Glomerular visceral epithelial cell (primary cell): Measurements from ENCODE around the gene SUGCT.
"Not testable (repeated sequence)": the region's sequence is repeated elsewhere in the genome, so short reads cannot be mapped to it uniquely, and the experiment has no call there.

ENCODE experiments used
- DNase-seq: peaks from one replicate; pipeline ENCODE4 v3.0.0-alpha.2; 2016; ENCODE audit errors: extremely low spot score

The SUGCT gene

DNA sequence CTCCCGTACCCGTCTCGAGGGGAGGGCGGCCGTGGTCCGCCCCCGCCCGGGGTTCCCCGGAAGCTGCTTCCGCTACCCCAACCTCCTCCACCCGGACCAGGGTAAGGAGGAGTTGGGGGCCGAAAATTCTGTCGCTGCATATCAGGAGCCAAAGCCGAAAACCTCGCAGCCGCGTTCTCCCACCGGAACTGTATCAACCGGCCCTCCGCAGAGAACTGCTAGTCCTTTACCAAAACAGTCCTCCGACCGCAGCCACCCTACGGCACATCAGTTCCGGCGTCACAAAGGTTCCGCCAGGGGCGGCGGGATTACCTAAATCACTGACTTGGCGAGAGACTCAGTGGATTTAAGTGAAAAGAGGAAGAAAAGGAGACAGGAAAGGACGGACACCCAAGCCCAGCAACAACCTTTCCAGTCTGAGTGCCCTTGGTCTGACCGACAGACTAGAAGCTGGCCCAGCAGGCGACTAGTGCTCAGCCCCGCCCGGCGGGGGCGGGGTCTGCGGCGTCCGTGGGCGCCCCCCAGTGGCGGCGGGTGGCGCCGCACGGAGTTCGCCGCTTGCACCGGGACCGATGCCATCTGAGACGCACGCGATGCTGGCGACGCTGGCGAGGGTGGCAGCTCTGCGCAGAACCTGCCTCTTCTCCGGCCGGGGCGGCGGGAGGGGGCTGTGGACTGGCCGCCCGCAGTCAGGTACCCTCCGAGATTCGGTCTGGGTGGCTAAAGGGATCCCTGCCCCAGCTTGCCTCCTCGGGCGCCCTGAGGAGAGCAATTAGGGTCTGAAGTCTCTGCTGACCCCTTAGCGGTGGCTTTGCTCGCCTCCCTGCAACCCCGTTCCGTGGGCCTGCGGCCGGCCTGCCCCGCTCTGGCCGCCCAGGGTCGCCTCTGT is at the start of gene SUGCT, which contains the start of gene MPLKIP:
Gene SUGCT, plus strand, starts transcription at position 578 of the 889 bp plus-strand sequence.
Gene MPLKIP, minus strand, starts transcription at position 195 of the 889 bp plus-strand sequence. Its CDS starts 55 bp downstream, at position 140.
- peak; percentile 86 for DNase-seq

DNA sequence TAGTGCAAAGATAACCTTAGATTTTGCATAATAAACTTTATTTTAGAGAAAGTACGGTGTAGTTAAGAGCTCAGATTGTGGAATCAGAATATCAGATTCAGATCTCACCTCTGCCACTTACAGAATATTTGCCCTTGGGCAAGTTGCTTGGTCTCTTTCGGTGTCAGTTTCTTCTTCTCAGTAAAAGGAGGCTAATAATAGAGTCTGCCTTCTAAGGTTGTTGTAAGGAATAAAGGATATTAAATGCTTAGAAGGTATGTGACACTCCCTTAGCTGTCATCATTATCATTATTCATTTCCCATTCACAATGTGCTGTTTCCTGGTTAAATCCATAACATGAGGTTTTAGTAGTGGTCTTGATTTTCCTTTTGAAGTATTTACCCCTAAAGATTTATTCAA is 42.6 kb upstream of the SUGCT start:
- DNase-seq, result no peak

DNA sequence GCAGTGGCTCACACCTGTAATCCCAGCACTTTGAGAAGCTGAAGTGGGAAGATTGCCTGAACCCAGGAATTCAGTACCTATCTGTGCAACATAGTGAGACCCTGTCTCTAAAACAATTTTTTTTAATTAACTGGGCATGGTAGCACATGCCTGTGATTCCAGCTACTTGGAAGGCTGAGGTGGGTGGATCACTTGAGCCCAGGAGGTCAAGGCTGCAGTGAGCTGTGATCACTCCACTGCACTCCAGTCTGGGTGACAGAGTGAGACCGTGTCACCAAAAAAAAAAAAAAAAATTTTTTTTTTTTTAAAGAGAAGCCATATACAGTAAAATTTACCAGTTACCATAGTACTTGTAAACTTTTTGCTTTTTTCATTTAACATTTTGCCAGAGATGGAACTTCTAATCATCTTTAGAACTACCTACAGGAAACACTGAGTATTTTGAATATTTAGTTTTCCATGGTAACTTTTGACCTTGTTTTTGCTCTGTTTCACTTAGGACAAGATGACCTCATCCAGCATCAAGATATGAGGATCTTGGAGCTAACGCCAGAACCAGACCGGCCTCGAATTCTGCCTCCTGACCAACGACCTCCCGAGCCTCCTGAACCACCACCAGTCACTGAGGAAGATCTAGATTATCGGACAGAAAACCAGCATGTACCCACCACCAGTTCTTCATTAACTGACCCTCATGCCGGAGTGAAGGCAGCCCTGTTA is 41.0 kb upstream of the SUGCT start:
- DNase-seq, result no peak

DNA sequence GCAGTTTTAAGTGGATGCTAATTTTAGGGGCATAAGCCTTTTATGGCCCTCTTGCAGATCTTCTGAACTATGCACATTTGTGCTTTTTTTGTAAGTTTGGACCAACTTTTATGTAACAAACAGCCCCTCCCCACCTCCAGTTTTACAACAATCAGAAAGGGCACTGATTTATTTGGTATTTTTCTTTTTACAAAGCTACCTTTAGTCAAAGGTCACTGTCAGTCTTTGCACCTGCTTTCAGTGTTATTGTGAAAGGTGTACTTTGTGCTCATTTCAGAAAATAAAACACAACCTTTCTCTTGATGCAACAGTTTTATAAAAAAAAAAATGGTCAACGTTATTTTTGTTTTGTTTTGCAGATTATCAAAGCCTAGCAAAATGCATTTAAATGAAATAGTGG is 39.6 kb upstream of the SUGCT start:
- DNase-seq, result no peak

GRCh38 chr7:40095695-40096327 is 39.0 kb upstream of the SUGCT start:
- no peak for DNase-seq

GRCh38 chr7:40097728-40098127 is 37.1 kb upstream of the SUGCT start:
- DNase-seq, result no peak

DNA sequence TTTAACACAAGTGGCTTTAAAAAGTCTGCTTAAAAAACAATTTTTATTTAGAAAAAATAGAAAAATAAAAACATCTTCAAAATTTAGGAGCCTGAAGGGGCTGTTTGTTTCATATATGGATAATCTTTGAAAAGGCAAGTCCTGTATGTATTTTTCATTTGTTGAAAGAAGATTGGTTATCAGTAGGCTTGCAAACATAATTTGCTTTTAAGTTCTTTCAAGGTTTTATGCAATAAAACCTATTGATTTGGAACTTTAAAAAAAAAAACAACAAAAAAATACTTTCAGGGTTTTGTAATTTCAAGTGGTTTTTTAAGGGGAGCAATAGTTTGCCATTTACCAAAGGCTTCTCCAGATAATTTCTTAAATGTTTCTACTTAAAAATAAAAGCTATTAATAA is 36.0 kb upstream of the SUGCT start:
- no peak for DNase-seq

DNA sequence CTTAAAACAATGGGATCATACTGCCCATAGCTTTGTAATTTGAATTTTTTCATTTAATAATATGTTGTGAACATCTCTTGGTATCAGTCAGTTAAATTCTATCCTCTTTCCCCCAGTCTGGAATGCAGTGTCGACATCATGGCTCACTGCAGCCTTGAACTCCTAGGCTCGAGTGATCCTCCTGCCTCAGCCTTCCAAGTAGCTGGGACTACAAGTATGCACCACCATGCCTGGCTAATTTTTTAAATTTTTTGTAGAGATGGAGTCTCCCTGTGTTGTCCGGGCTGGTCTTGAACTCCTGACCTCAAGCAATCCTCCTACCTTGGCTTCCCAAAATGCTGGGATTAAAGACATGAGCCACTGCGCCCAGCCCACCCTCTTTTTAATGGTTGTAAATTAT is 35.0 kb upstream of the SUGCT start:
- DNase-seq, result no peak

GRCh38 chr7:40101201-40101600 is 33.6 kb upstream of the SUGCT start:
- DNase-seq, result no peak

DNA sequence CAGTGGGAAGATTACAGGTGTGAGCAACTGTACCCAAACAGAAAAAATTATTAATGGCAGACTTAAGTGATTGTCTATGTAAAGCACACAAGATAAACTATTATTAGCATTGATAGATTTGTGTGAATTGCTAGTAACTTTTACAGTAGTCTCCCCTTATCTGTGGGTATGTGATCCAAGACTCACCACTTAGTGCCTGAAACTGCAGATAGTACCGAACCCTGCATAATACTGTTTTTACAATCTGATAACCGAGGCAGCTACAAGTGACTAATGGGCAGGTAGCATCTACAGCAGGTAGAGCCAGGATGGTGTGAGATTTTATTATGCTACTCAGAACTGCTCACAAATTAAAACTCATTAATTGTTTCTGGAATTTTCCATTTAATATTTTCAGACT is 31.9 kb upstream of the SUGCT start:
- DNase-seq, result no peak

- DNase-seq, result no peak
Observed at GRCh38 chr7:40105879-40106473, 28.8 kb upstream of the SUGCT start.

GRCh38 chr7:40115936-40116335 is 18.9 kb upstream of the SUGCT start:
- no peak for DNase-seq

GRCh38 chr7:40117199-40117598 is 17.6 kb upstream of the SUGCT start:
- DNase-seq, result peak; percentile 16

GRCh38 chr7:40118201-40118600 is 16.6 kb upstream of the SUGCT start:
- not testable (repeated sequence) for DNase-seq

DNA sequence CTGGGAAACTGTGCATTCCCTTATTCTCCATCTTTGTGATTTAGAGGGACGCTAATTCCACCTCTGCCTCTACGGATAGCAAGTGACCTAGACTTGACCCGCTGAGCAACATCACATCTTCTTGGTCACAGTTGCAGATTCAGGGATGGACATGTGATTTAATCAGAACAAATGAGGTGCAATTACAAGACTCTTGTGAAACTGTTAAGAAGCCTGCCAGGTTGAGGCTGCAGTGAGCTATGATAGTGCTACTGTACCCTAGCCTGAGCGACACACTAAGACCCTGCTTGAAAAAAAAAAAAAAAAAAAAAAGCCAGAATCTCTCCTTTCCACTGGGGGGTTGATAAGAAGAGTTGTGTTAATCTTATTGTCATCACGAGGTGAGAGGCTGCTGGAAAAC is 14.8 kb upstream of the SUGCT start:
- no peak for DNase-seq

DNA sequence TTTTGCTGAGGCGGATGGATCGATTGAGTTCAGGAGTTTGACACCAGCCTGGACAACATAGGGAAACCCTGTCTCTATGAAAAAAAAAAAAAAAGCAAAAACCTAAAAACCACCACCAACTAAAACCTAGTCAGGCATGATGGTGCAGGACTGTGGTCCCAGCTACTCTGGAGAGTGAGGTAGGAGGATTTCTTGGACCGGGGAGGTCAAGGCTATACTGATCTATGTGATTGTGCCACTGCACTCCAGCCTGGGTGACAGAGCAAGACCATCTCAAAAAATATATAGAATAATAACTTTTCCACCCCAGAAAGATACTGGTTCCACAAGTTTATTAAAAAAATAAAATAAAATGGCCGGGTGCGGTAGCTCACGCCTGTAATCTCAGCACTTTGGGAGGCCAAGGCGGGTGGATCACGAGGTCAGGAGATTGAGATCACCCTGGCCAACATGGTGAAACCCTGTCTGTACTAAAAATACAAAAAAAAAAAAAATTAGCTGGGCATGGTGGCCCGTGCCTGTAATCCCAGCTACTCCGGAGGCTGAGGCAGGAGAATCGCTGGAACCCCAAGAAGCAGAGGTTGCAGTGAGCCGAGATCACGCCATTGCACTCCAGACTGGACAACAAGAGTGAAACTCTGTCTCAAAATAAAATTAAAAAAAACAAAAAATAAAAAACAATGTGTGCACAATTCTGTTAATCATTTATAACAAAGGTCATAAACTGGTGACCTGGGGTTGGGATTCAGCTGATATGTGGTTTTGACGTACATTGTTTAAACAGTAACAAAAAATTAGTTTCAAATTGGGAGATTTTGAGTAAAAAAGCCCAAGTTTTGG is 12.5 kb upstream of the SUGCT start:
- DNase-seq, result not testable (repeated sequence)

- no peak for DNase-seq
Observed at GRCh38 chr7:40122940-40123254, 11.9 kb upstream of the SUGCT start.

DNA sequence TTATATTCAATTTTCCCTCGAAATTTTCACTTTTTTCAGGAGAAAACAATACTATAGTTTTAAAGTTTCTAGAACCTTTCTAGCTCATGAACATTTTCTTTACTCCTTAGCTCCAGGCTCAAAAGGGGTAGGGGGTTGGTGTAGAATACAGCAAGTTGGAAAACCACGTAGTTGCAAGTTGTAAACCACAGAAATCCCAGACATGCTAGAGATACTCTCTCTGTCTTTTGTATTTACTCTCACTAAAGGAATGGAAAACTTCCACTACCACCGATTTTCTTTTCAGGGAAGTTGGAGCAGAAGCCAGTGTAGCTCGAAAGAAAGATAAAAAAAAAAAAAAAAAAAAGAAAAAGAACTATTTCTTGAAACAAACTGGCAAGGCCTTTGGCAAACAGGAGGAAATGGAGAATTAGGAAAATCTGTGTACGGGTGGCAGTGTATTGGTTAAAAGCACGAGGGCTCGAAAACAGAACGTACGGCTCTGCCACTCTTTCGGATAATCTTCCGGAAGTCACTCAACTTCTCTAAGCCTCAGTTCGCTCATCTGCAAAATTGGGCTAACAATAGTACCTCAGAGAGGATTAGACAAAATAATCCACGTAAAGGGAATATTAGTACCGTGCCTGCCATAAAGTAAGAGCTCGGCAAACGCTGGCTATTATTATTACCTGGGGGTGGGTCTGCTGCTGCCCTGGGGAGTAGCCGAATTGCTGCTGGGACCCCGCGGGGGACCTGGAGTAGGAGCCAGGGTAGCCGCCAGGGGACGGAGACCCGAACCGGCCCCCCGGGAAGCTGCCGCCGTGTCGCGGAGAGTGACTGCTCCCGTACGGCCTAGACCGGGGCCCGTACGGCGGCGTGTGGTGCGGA is 1.0 kb upstream of the SUGCT start:
- no peak for DNase-seq

GRCh38 chr7:40135317-40135610 is 459 bp downstream of the SUGCT start:
- DNase-seq, result no peak

- no peak for DNase-seq
Observed at GRCh38 chr7:40137563-40137962, 2.8 kb downstream of the SUGCT start.

DNA sequence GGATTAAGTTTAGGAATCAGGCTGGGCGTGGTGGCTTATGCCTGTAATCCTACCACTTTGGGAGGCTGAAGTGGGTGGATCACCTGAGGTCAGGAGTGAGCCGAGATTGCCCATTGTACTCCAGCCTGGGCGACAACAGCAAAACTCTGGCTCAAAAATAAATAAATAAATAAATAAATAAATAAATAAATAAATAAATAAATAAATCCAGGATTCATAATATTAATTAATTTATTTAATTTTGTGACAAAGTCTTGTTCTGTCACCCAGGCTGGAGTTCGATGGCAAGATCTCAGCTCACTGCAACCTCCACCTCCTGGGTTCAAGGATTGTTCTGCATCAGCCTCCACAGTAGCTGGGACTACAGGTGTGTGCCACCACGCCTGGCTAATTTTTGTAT is 4.2 kb downstream of the SUGCT start:
- no peak for DNase-seq
